HCT116 (cell line): ENCODE results near the gene CPNE9. TPM values are rescaled to one million over a fixed set of nuclear protein-coding genes. Genes with fewer than 3 reads are reported as not detected.

ENCODE experiments used
- ATAC-seq: fragments of 200-7000 bp; cut with Tn5 transposase; 2 replicates; pipeline ENCODE4 v1.9.1; 2020; ENCODE audit warnings: mild to moderate bottlenecking, moderate library complexity
- BruUV-seq: library from RNA; stranded (reverse); fragments of 400-500 nt; replicated peaks from 2 replicates; lab custom pipeline; 2021; lab: Mats Ljungman, UMichigan
- CTCF ChIA-PET: fragments of 300-600 bp; sonication (Branson Sonifier 250); formaldehyde crosslinking; loops from one replicate; lab custom pipeline; 2021; ENCODE audit warnings: antibody characterized with exemption; lab: Charles Lee
- POLR2A ChIA-PET: fragments of 300-600, 350-600 bp; sonication (Branson Sonifier 250); formaldehyde crosslinking; loops from one replicate; lab custom pipeline; 2021; ENCODE audit warnings: antibody characterized with exemption; lab: Charles Lee
- RAD21 ChIA-PET, 2 experiments: fragments of 300-600 bp; sonication (Branson Sonifier 250); formaldehyde crosslinking; loops; one replicate each; lab custom pipeline; 2023; ENCODE audit warnings: low total read pairs in 2 of 2; ENCODE audit not compliant: uncharacterized antibody in 2 of 2, unreplicated experiment in 2 of 2, low non-redundant PET in 1 of 2; lab: Charles Lee
- DNase-seq: peaks from one replicate; pipeline ENCODE4 v3.0.0-alpha.2; 2010; ENCODE audit warnings: low read depth, low spot score
- H2AFZ ChIP-seq: fragments of 200-600 bp; shearing (Covaris generic), sonication (generic); 2 replicates; pipeline ENCODE4 v1.6.1; 2017; ENCODE audit warnings: low read depth, mixed run types, mixed read lengths, antibody characterized with exemption, low read length; ENCODE audit not compliant: poor library complexity, severe bottlenecking
- H3K27ac ChIP-seq: 2 replicates; pipeline ENCODE4 v1.5.1; 2012; ENCODE audit warnings: low read depth, low read length
- H3K27me3 ChIP-seq: fragments of 200-600 bp; sonication (generic); 2 replicates; pipeline ENCODE4 v1.6.1; 2016; ENCODE audit warnings: mixed run types, low read length, mixed read lengths; ENCODE audit not compliant: insufficient read depth
- H3K36me3 ChIP-seq, 2 experiments: fragments of 200-500 bp in 1 of 2; fragments of 200-600 bp in 1 of 2; sonication (Bioruptor generic) in 1 of 2; sonication (generic) in 1 of 2; 2 replicates each; pipeline versions ENCODE4 v1.5.1 to v1.6.1; 2014 to 2016; ENCODE audit warnings: low read length in 2 of 2, inconsistent platforms in 1 of 2, mixed read lengths in 1 of 2, mixed run types in 1 of 2; ENCODE audit not compliant: insufficient read depth in 2 of 2, control insufficient read depth in 1 of 2
- H3K4me1 ChIP-seq, 2 experiments: fragments of 200-600 bp in 1 of 2; sonication (generic) in 1 of 2; 2 replicates each; pipeline versions ENCODE4 v1.5.1 to v1.6.1; 2012 to 2017; ENCODE audit warnings: low read length in 2 of 2, inconsistent platforms in 1 of 2, mild to moderate bottlenecking in 1 of 2, mixed read lengths in 1 of 2, mixed run types in 1 of 2, moderate library complexity in 1 of 2; ENCODE audit not compliant: insufficient read depth in 2 of 2, control insufficient read depth in 1 of 2
- H3K4me2 ChIP-seq: fragments of 200-600 bp; sonication (generic); 2 replicates; pipeline ENCODE4 v1.6.1; 2017; ENCODE audit warnings: mixed run types, low read length, mixed read lengths
- H3K4me3 ChIP-seq, 2 experiments: fragments of 200-600 bp in 1 of 2; sonication (generic) in 1 of 2; replicated peaks in 1 of 2; 2 replicates each; pipeline ENCODE4 v1.5.1; 2011 to 2016; ENCODE audit warnings: low read length in 2 of 2, control low read depth in 1 of 2, low read depth in 1 of 2, mild to moderate bottlenecking in 1 of 2, mixed read lengths in 1 of 2, mixed run types in 1 of 2
- H3K79me2 ChIP-seq: fragments of 200-600 bp; sonication (generic); 2 replicates; pipeline ENCODE4 v1.6.1; 2017; ENCODE audit warnings: mild to moderate bottlenecking, mixed run types, low read length, moderate library complexity, mixed read lengths; ENCODE audit not compliant: insufficient read depth
- H3K9ac ChIP-seq: fragments of 200-600 bp; sonication (generic); 2 replicates; pipeline ENCODE4 v1.6.1; 2016; ENCODE audit warnings: low read length, mixed read lengths
- H3K9me2 ChIP-seq: fragments of 200-600 bp; sonication (generic), shearing (Covaris generic); 2 replicates; pipeline ENCODE4 v1.6.1; 2017; ENCODE audit warnings: mixed run types, mild to moderate bottlenecking, moderate library complexity; ENCODE audit not compliant: insufficient read depth
- H3K9me3 ChIP-seq, 2 experiments: fragments of 200-500 bp in 1 of 2; fragments of 200-600 bp in 1 of 2; sonication (Bioruptor generic) in 1 of 2; sonication (generic) in 1 of 2; 2 replicates each; pipeline ENCODE4 v1.6.1; 2014 to 2017; ENCODE audit warnings: low read length in 2 of 2, mixed read lengths in 2 of 2, inconsistent platforms in 1 of 2, low read depth in 1 of 2, mild to moderate bottlenecking in 1 of 2, mixed run types in 1 of 2, moderate library complexity in 1 of 2; ENCODE audit not compliant: control insufficient read depth in 1 of 2, insufficient read depth in 1 of 2
- H4K20me1 ChIP-seq: fragments of 200-600 bp; sonication (generic), shearing (Covaris generic); 2 replicates; pipeline ENCODE4 v1.6.1; 2017; ENCODE audit warnings: mixed run types, mild to moderate bottlenecking, moderate library complexity; ENCODE audit not compliant: insufficient read depth
- CEBPB ChIP-seq: IDR thresholded peaks from 2 replicates; pipeline ENCODE4 v1.6.1; 2012; ENCODE audit warnings: low read depth
- CTCF ChIP-seq, 3 experiments: fragments of 200-600 bp in 1 of 3; sonication (generic) in 1 of 3; IDR thresholded peaks in 2 of 3; conservative IDR thresholded peaks in 1 of 3; 2 replicates each; pipeline ENCODE4 v1.5.1; 2012 to 2017; ENCODE audit warnings: low read depth in 2 of 3, low read length in 2 of 3, antibody characterized with exemption in 1 of 3, borderline replicate concordance in 1 of 3, control low read depth in 1 of 3, mild to moderate bottlenecking in 1 of 3, mixed read lengths in 1 of 3, mixed run types in 1 of 3, moderate library complexity in 1 of 3; ENCODE audit not compliant: insufficient read depth in 1 of 3
- ELF1 ChIP-seq: IDR thresholded peaks from 2 replicates; pipeline ENCODE4 v1.6.1; 2012; ENCODE audit warnings: low read depth, borderline replicate concordance
- EZH2phosphoT487 ChIP-seq: fragments of 200-600 bp; IDR thresholded peaks from 2 replicates; pipeline ENCODE4 v1.6.1; 2018; ENCODE audit warnings: antibody characterized with exemption, borderline replicate concordance
- FOSL1 ChIP-seq: IDR thresholded peaks from 2 replicates; pipeline ENCODE4 v1.6.1; 2012; ENCODE audit warnings: low read depth
- MAX ChIP-seq: IDR thresholded peaks from 2 replicates; pipeline ENCODE4 v1.6.1; 2012
- POLR2AphosphoS5 ChIP-seq: IDR thresholded peaks from 2 replicates; pipeline ENCODE4 v1.6.1; 2011; ENCODE audit warnings: mild to moderate bottlenecking, low read depth, low read length, moderate library complexity
- RAD21 ChIP-seq: IDR thresholded peaks from 2 replicates; pipeline ENCODE4 v1.6.1; 2012; ENCODE audit warnings: low read depth, mild to moderate bottlenecking
- REST ChIP-seq: IDR thresholded peaks from 2 replicates; pipeline ENCODE4 v1.6.1; 2012; ENCODE audit warnings: low read depth
- ZBTB33 ChIP-seq: IDR thresholded peaks from 2 replicates; pipeline ENCODE4 v1.6.1; 2011; ENCODE audit warnings: mild to moderate bottlenecking, low read length, moderate library complexity; ENCODE audit not compliant: insufficient replicate concordance; ENCODE audit errors: extremely low read depth
- ZNF274 ChIP-seq: fragments of 200-500 bp; sonication (Bioruptor generic); IDR thresholded peaks from 2 replicates; pipeline ENCODE4 v1.6.1; 2014; ENCODE audit warnings: mild to moderate bottlenecking, low read depth, low read length, inconsistent platforms
- intact Hi-C: fragments of 100-400 bp; cut with micrococcal nuclease; formaldehyde crosslinking; loops from 2 replicates; pipeline ENCODE4 v1.10.0; 2022
- total RNA-seq: library from RNA; stranded (reverse); gene quantifications from one replicate; pipeline ENCODE4 v1.2.1, GENCODE V29; 2021; ENCODE audit not compliant: unreplicated experiment

CPNE9 gene
- total RNA-seq, 1 experiment from 2014 or later = 0.98 TPM

- no TSS peak for BruUV-seq
- Histone ChIP-seq H4K20me1 (no peaks in the 10 kb centered on the region), H3K27ac (no peak overlapping the region), H3K36me3 (peaks cover 0 to 3% of the 10 kb centered on the region in 2 experiments; a peak in 1 of 4 replicates), H3K9ac (no peak overlapping the region), H3K9me2 (no peaks in the 10 kb centered on the region), H3K9me3 (no peaks in the 10 kb centered on the region), H3K4me1 (no peaks in the 10 kb centered on the region), H2AFZ (no peak overlapping the region), H3K79me2 (no peaks in the 10 kb centered on the region), H3K27me3 (no peaks in the 10 kb centered on the region), H3K4me3 (no peak overlapping the region), H3K4me2 (no peak overlapping the region)
- TF ChIP-seq CEBPB = no peak
- ChIA-PET POLR2A (no interaction called here), RAD21 (no interaction called here), CTCF (interaction anchor here (0.8 kb wide), 1 partner anchor 18 kb away, joined by 3 read pairs; no protein-coding TSS in a partner anchor)
- DNase-seq (no peak), ATAC-seq (no peak)
- intact Hi-C loops = no loop called here
These were observed 5.3 kb upstream of the CPNE9 start for GRCh38 chr3:9698293-9698692.

- Histone ChIP-seq H3K79me2 (no peaks in the 10 kb centered on the region), H4K20me1 (no peaks in the 10 kb centered on the region), H3K4me2 (no peak overlapping the region), H3K4me1 (peaks cover 0 to 9% of the 10 kb centered on the region in 2 experiments; a peak in 2 of 4 replicates), H2AFZ (no peak overlapping the region), H3K4me3 (no peak overlapping the region), H3K9ac (no peak overlapping the region), H3K36me3 (peaks cover 0 to 3% of the 10 kb centered on the region in 2 experiments; a peak in 1 of 4 replicates), H3K9me3 (no peaks in the 10 kb centered on the region), H3K27me3 (no peaks in the 10 kb centered on the region), H3K9me2 (no peaks in the 10 kb centered on the region), H3K27ac (no peak overlapping the region)
- TF ChIP-seq CTCF (IDR thresholded peaks at IDR 0.05 in 2 of 3, conservative IDR thresholded peaks at IDR 0.05 in 1 of 3; ENCODE audit: borderline replicate concordance in 1 of 3, insufficient read depth in 1 of 3, low read depth in 2 of 3, low read length in 2 of 3) (no peak), ZBTB33 (no peak), MAX (no peak), ZNF274 (no peak), REST (no peak), EZH2phosphoT487 (no peak), ELF1 (no peak), RAD21 (no peak), FOSL1 (no peak), POLR2AphosphoS5 (no peak)
- intact Hi-C loops = no loop called here
- ChIA-PET CTCF (no interaction called here), RAD21 (no interaction called here), POLR2A (no interaction called here)
- no TSS peak for BruUV-seq
- ATAC-seq (no peak), DNase-seq (no peak)
These were observed 3.1 kb upstream of the CPNE9 start for GRCh38 chr3:9700536-9700935.
